NCI-H226 (cell line): ENCODE data around the gene OR4C15.

Experiments
- DNase-seq: peaks from one replicate; pipeline ENCODE4 v3.0.0-alpha.2; 2015

Gene OR4C15

DNA sequence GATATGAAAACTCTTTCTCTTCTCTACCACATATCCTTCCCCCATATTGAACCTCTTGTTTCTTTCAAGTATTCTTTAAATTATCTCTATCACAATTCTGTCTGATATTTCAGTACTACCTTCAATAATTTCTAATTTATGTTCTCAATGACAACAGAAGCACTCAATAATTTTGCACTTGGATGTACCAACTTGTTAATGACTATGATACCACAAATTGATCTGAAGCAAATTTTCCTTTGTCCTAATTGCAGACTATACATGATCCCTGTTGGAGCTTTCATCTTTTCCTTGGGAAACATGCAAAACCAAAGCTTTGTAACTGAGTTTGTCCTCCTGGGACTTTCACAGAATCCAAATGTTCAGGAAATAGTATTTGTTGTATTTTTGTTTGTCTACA, at the start of gene OR4C15:
Gene OR4C15 (plus strand): TSS at position 301 of the 400 bp plus-strand sequence. CDS start 0 bp downstream, at position 301.
- no peak for DNase-seq

DNA sequence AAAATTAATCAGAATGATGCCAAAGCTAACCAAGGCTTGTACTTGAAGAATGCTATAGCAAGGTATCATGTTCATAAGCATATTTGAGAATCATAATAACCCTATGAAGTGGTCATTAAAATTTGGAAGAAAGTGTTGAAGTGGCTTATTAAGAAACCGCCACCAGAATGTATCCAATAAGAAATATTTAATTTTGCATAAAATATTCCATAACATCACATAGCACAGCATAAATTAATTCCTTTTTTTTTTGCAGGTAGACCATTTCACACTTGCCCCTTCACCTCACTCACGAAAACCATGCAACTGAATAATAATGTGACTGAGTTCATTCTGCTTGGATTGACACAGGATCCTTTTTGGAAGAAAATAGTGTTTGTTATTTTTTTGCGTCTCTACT, 17.6 kb downstream of the OR4C15 start, which contains the start of gene OR4C16:
Gene OR4C16 (plus strand): TSS at position 301 of the 400 bp plus-strand sequence. CDS start 0 bp downstream, at position 301.
- no peak for DNase-seq

DNA sequence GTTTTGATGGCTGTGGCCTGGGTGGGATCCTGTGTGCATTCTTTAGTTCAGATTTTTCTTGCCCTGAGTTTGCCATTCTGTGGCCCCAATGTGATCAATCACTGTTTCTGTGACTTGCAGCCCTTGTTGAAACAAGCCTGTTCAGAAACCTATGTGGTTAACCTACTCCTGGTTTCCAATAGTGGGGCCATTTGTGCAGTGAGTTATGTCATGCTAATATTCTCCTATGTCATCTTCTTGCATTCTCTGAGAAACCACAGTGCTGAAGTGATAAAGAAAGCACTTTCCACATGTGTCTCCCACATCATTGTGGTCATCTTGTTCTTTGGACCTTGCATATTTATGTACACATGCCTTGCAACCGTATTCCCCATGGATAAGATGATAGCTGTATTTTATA, 18.3 kb downstream of the OR4C15 start:
- DNase-seq = no peak
